Anterior cingulate cortex (tissue), 58 donors: Measurements from ENCODE around the gene LYZL1.
A peak's percentile ranks its signal among the peaks of the same experiment; 100 is the strongest.
"Not testable (repeated sequence)": the region's sequence is repeated elsewhere in the genome, so short reads cannot be mapped to it uniquely, and the experiment has no call there.

Source experiments
- DNase-seq, 58 donors: peaks; one replicate each; lab custom pipeline; 2025; lab: John Stamatoyannopoulos, UW

LYZL1 gene

DNA sequence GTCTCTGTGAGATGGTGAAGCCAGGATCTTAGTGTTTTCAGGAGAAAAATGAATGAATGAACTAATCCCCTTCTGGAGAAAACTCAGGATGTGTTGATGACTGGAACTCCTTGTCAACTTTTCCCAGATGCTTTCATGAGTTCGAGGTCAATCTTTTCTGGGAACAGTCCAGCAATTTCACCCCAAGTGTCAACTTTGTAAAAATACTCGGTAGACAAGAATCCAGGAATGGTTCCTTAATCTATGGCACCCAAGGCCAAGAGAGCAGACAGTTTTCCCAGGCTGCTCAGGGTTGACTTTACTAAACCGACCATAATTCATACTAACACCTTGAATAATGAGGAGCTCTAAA is 31.1 kb upstream of the LYZL1 start:
- DNase-seq = no peak

DNA sequence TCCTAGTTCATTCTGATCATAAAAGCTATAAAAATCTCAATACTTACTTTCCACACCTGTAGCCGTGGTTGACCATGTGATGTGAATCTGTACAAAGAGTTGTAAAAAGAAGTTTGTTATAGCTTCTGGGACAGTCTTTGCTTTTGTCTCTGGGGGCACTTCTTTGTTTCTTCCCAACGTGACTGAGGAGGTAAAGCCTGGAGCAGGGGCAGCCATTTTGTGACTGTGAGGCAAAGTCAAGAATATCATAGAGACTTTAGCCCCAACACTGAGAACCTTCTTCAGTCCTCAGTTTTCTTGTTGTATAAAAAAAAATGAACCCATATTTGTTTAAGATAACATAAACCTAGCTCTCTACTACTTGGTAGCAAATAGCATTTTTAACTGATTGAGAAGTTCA is 29.4 kb upstream of the LYZL1 start:
- no peak for DNase-seq

DNA sequence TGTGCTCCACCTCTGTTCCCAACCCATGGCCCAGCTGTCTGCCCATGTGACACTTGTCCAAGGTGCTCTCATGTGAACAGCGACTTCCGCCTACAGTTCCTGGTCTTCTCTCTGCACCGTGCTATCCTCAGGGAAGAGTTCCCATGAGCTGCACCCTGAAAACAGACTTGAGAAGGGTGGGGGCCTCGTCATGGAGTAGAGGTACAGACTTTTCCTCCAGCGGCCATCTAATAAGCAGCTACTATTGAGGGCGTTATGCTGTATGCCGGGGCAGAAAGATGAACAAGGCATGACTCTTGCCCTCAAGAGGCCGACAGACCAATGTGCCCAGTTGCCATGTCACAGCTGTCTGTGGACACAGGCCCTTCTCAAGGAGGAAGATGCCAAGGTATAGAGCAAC is 25.4 kb upstream of the LYZL1 start:
- DNase-seq = no peak

DNA sequence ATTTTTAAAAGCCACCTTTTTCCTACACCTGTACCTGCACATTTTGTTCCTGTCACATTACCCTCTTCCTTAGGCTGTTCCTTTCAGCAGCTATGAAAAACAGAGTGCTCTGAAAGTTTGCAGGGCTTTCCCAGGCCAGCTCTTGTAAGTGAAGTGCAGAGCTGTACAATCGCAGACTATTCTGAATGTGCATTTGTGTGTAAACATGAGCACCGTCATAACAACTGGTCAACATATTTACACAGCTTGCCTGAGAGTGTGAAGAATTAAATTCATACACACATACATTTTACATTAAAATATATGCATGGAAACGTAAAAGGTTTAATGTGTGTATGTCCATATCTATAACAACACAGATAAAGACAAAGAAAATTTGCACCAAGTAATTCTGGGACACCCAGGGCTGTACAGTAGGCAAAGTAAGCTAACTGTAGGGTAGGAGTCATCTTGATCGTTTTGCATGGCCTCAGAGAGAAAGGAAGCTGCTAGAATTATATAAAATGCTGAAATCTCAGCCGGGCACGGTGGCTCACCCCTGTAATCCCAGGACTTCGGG is 23.6 kb upstream of the LYZL1 start:
- no peak for DNase-seq

DNA sequence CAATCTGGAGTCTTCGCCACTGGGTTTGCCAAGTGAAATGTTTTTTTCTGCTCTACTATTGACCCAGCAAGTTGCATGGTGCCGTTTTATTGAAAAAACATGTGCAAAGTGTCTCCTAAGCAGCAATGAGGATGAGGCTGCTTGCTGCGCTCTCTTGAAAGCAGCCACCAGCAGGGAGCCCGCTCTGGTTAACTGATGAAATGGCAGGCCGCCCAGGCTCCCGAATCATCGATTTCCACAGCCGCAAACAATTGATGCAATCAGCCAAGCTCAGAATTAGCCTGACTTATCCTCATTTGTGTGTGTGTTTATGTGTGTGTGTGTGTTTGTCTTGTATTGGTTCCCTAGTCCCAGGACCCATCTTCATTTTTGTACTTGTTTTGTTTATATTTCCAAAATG is 22.2 kb upstream of the LYZL1 start:
- peak in 36 of 58 donors; percentile 4 to 70 (median 30) for DNase-seq

DNA sequence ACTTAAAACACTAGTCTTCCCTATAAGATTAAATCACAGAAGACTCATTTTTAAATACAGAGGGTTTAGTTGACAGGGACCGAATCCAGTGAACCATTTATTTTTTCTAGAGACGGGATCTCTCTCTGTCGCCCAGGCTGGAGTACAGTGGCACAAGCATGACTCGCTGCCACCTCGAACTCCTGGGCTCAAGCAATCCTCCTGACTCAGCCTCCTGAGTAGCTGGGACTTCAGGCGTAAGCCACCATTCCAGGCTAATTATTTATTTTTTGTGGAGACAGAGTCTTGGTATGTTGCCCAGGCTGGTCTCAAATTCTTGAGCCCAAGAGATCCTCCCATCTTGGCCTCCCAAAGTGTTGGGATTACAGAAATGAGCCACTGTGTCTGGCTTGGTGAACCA is 20.9 kb upstream of the LYZL1 start:
- DNase-seq = no peak

DNA sequence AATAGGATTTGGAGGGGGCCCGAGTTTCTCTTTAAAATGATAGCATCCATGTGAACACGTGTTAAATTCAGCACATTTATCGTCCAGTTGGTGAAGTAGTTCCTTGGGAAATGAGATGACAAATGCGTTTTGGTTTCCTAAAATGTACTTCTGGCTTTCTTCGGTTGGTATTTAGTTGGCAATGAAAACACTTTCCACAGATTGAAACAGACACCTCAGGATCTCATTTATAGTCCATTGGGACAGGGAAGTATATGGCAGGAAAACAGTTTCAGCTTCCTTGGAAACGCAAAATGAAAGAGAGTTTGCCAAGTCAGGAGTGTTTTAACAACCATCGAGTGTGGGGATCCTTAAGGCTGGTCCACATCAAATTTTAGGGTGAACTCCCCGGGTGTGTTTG is 19.4 kb upstream of the LYZL1 start:
- DNase-seq = no peak

DNA sequence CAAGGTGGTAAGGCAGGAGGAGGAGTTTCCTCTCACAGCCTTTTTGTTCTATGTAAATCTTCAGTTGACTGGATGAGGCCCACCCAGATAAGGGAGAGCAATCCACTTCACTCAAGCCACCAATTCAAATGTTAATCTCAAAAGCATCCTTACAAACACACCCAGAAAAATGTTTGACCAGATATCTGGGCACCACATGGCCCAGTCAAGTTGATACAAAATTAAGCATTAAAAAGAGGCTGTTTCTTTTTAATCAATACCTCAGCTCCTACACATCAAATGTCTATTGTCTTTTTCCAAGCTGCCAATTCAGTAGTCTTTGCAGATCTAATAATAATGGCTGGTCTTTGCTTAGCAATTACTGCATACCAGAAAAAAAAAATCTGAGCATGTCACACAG is 18.0 kb upstream of the LYZL1 start:
- DNase-seq = no peak

DNA sequence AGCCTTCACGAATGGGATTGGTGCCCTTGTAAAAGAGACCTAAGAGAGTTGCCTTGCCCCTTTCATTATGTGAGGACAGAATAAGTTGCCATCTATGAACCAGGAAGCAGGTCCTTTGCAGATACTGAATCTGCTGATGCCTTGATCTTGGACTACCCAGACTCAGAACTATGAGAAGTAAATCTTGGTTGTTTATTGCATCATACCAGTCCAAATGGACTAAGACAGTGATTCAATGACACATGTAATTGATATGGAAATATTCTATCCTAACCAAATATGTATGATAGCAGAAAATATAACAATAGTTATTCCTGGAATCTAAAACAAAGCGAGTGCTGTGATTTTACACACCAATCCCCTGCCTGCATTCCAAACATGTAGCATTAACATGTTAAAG is 17.0 kb upstream of the LYZL1 start:
- no peak for DNase-seq

DNA sequence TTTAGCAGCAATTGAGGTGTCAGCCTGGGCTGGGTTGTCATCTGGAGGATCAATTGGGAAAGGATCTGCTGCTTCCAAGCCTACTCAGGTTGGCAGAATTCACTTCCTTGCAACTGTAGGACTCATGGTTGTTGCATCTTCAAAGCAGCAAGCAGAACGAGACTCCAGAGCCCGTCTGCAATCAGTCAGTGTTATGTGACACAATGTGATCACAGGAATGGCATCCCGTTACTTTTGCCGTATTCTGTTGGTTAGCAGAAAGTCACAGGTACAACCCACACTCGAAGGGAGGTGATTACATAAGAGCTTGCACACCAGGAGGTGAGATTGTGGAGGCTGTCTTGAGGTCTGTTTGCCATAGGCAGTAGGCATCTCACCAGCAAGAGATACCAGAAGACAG is 15.4 kb upstream of the LYZL1 start:
- peak in 7 of 58 donors; percentile 5 to 52 (median 26) for DNase-seq

DNA sequence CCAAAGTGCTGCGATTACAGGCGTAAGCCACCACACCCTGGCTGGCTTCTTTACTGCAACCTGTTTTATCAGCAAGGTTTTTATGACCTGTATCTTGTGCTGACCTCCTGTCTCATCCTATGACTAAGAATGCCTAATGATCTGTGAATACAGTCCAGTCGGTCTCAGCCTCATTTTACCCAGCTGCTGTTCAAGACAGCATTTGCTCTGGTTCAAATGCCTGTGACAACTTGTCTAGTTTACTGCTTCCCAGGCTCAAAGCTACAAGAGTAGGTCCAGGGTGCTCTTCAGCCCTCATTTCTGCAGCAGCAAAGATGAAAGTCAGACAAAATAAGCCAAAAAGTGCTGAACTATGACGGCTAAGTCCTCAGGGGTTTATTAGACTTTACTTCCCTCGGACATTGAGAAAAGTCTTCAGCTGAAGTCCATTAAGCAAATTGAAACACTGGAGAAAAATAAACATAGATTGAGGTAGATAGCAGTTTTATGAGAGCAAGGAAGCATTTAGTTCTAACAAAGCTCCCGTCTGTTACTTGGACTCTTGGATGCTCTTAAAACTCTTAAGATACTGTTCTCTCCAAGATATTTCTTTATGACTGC is 12.5 kb upstream of the LYZL1 start:
- DNase-seq = no peak

DNA sequence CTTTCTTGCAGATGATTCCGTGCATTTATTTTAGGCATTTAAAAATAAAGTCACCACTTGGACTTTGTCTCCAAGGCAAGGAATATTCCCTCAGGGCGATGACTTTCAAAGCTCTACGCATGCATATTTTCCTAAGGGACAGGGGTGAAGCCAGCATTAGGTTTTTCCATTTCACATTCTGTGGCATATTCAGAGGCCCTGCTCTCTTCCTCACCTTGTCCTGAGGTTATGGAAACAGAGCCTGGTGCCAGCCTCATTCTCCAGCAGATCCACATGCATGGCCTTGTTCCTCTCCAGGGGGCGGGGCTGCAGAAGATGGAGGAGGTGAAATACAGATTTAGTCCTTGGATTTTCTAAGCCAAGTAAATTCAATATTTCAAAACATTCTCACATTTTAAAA is 11.6 kb upstream of the LYZL1 start:
- DNase-seq = no peak

DNA sequence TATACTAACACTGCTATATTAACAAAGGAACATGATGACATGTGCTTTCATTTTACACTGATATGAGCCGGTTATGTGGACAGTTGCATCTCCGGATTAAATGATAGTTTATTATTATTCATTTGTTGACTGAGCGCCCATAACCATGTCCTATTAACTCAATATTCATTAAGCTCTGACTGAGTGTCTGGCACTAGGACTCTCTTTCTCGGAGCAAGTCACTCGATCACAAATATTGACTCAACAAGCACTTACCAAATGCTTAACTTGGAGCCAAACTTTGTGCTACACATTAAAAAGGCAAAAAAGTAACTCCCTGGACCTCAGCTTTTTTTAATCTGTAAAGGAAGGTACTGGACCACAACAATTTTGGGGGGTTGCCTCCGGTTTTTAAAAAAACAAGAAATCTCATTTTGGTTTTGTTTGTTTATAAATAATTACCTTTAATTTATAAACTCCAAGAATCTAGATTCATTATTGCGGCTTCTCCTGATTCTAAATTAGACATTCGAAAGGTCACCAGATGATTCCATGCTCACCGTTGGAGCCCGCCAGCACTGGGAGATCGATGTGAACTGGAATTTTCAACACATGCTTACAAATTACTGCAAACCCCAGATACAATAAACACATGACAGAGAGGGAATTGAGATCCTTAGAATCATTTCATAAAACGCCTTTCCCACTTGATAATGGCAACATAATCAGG is 8.9 kb upstream of the LYZL1 start:
- no peak for DNase-seq

DNA sequence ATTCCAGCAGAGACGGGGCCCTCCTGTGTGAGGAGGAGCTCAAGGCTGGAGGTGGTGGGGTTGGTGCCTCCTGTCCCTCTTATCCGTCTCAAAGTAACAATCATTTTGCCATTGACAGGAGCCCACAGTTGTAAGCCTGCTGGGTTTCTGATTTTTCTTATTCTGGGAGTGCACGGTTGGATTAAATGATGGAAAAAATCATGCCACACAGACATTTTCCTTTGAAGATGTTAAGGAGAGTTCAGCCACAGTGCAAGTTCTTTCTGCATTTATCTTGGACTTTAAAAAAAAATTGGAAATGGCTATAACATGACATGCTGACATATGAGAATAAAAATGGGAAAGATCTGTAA is 8.4 kb upstream of the LYZL1 start:
- DNase-seq = no peak

DNA sequence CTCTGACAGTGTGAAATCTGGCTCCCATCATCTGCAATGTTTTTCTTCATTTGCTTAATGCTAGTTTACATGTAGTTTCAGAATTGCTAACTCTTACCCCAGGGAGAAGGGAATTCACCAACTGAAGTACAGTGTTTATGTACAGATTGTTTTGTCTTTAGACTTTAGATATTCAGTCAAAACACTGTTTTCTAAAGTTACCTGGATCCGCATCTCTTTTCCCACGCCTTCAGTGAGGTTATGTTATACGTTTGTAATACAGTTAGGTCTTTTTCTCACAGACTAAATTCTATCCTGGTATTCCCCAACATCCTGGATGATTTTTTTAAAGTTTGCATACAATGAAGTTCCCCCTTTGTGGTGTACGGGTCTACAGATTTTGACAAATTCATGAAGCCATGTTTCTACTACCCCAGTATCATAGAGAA is 3.2 kb upstream of the LYZL1 start:
- DNase-seq = no peak

DNA sequence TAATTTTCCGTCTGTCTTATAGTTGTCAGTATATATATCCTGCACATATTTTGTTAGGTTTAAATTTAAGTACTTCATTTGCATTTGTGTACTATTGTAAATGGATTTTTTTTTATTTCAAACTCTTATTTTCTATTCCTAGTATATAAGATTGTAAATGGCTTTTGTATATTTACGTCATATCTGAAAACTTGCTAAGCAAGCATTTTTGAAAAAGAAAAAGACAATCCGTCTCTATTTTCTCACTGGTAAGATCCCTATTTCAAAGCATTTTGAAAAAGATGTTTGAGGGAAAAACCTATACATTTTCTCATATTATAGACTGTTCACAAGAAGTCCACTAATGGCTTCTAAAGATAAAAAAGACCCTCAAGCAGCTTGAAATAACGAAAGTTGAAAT is 1.2 kb upstream of the LYZL1 start:
- DNase-seq = no peak

DNA sequence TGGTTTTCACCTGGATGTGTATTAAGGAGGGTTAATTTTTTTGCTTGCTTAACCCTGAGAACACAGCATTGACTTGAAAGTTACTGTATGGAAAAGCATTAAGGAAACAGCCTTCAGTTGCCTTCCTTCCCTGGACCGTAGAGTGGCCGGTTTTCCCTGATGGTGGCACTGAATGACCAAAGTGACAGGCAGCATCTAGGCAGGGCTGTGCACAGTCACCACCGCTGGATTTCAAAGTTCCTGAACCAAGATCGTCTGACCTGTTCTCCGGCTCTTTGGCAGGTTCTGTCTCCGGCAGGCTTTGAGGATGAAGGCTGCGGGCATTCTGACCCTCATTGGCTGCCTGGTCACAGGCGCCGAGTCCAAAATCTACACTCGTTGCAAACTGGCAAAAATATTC is 2.7 kb downstream of the LYZL1 start:
- DNase-seq = not testable (repeated sequence)

DNA sequence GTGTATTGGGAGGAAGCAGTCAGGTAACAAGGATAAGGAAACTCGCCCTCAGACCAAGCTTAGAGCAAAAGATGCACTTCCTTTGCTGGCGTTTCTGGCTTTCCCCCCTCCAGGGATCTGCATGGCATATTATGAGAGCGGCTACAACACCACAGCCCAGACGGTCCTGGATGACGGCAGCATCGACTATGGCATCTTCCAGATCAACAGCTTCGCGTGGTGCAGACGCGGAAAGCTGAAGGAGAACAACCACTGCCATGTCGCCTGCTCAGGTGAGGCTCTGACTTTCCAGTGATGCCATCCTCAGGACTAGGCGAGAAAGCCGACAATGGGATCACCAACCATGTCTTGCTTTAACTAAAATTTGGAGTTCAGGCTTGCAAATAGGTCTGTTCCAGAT is 3.5 kb downstream of the LYZL1 start:
- not testable (repeated sequence) for DNase-seq

DNA sequence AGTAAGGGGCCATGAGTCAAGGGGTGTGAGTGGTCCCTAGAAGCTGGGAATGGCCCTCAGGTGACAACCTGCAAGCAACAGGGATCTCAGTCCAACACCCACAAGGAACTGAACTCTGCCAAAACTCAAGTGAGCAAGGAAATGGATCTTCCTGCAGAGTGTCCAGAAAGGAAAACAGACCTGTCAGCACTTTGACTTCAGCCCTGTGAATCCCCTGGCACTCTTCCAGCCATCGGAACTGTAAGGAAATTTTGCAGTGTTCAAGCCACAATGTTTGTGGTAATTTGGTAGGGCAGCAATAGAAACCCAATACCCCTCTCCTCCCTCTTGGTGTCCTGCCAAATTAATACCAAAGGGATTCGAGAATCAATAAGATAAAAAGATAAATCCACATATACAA is 6.9 kb downstream of the LYZL1 start:
- DNase-seq = no peak

DNA sequence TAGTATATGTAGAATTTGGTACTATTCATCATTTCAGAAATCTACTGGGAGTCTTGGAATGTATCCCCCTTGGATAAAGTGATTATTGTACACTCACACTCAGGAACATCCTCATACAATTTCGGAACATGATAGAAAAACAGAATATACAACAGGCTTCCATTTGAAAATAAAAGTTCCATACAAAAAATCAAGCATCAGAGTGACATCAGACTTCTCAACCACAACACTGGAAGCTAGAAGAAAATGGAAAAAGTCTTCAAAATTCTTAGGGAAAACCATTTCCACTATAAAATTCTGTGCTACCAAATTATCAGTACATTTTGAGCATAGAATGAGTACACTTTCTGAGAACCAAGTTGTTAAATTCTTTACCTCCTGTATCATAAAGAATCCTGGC is 8.8 kb downstream of the LYZL1 start:
- DNase-seq = no peak

DNA sequence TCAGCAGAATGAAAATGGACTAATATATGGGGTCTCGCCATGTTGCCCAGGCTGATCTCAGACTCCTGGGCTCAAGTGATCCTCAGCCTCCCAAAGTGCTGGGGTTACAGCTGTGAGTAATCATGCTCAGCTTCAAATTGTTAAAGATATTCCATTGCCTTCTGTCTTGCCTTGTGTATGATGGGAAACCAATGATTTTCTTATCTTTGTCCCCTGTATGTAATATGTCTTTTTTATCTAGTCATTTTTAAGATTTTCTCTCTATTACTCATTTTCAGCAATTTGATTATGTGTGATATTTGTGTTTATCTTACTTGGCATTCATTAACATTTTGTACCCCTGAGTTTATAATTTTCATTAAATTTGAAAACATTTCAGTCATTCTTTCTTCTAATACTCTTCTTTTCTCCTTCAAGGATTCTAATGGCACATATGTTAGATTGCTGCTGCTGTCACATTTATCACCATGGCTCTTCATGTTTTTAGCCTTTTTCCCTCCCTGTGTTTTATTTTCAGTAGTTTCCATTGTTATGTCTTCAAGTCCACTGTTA is 12.6 kb downstream of the LYZL1 start:
- no peak for DNase-seq

DNA sequence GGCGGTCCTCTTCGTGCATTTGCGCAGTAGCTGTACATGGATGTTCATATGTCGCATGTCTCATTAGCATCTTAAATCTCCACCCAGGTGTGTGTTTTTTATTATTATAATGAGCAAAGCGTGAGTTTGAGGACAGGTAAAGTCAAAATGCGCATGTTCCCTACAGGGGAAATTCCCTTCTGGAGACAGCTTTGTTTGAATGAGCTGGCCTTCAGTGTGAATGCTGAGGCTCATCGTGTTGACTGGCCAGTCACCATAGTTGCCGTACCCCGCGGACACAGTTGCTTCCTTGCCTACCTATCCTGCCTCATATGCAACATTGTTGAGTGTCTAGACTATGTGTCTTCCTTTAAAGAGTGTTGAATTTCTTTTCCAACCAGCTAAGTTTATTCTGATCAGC is 13.6 kb downstream of the LYZL1 start:
- DNase-seq = no peak
